GM12878 (cell line): Measurements from ENCODE around the gene ARSA. TPM values are rescaled to one million over a fixed set of nuclear protein-coding genes. Genes with fewer than 3 reads are reported as not detected.

Experiments
- ATF7 ChIP-seq: fragments of 450-650 bp; IDR thresholded peaks from 2 replicates; pipeline ENCODE4 v1.6.1; 2016; ENCODE audit warnings: low read depth, mild to moderate bottlenecking
- BACH1 ChIP-seq: fragments of 450-650 bp; IDR thresholded peaks from 2 replicates; pipeline ENCODE4 v1.6.1; 2017; ENCODE audit warnings: mild to moderate bottlenecking, borderline replicate concordance
- CREM ChIP-seq: IDR thresholded peaks from 2 replicates; pipeline ENCODE4 v1.6.1; 2014; ENCODE audit warnings: antibody characterized with exemption, low read depth
- ELK1 ChIP-seq: IDR thresholded peaks from 2 replicates; pipeline ENCODE4 v1.6.1; 2012; ENCODE audit warnings: low read depth, low read length, improper control_type of control experiment
- PML ChIP-seq: IDR thresholded peaks from 2 replicates; pipeline ENCODE4 v1.6.1; 2012; ENCODE audit warnings: low read length, inconsistent platforms
- RB1 ChIP-seq: fragments of 450-650 bp; formaldehyde crosslinking; IDR thresholded peaks from 2 replicates; pipeline ENCODE4 v1.6.1; 2017; ENCODE audit warnings: mild to moderate bottlenecking, borderline replicate concordance
- RBBP5 ChIP-seq: fragments of 200-600 bp; sonication (generic); conservative IDR thresholded peaks from 2 replicates; pipeline ENCODE4 v1.6.1; 2016
- SMC3 ChIP-seq: IDR thresholded peaks from 2 replicates; pipeline ENCODE4 v1.6.1; 2011; ENCODE audit warnings: low read length, improper control_type of control experiment, borderline replicate concordance
- USF1 ChIP-seq: IDR thresholded peaks from 2 replicates; pipeline ENCODE4 v1.6.1; 2011; ENCODE audit warnings: borderline replicate concordance, low read depth, mild to moderate bottlenecking, moderate library complexity, mixed read lengths, low read length; ENCODE audit not compliant: insufficient read depth; ENCODE audit errors: extremely low read length
- ZNF24 ChIP-seq: fragments of 450-650 bp; IDR thresholded peaks from 2 replicates; pipeline ENCODE4 v1.6.1; 2017; ENCODE audit warnings: antibody characterized with exemption, mild to moderate bottlenecking
- polyA plus RNA-seq, 11 experiments: library from polyadenylated mRNA; depleted of rRNA in 4 of 11; unstranded in 6 of 11; stranded (reverse) in 5 of 11; fragments of >200 nt; fragmentation: Nextera tagmentation in 4 of 11; fragmentation: Illumina TruSeq in 1 of 11; extraction: Ambion mirVana in 4 of 11; extraction: Trizol in 1 of 11; gene quantifications; 1 replicate in 1 of 11; 2 replicates in 10 of 11; pipeline versions ENCODE4 v1.2.1 to v1.2.3, GENCODE V29; 2011 to 2016; ENCODE audit warnings: inconsistent platforms in 2 of 11, missing spikeins in 2 of 11, low read depth in 1 of 11
- total RNA-seq, 4 experiments: library from RNA; depleted of rRNA in 3 of 4; stranded (reverse); fragments of >200 nt in 3 of 4; fragmentation: Illumina TruSeq in 1 of 4; extraction: Trizol in 1 of 4; gene quantifications; 2 replicates each; pipeline versions ENCODE4 v1.2.1 to v1.2.3, GENCODE V29; 2013 to 2021
- TF ChIP-seq, protein P1 (sequence below), 3 experiments: IDR thresholded peaks in 2 of 3; conservative IDR thresholded peaks in 1 of 3; 2 replicates each; pipeline ENCODE4 v1.5.1; 2011; ENCODE audit warnings: low read depth in 3 of 3, low read length in 3 of 3, mild to moderate bottlenecking in 3 of 3, control low read depth in 2 of 3, moderate library complexity in 2 of 3, inconsistent platforms in 1 of 3, mixed read lengths in 1 of 3; ENCODE audit not compliant: control insufficient read depth in 2 of 3, insufficient read depth in 1 of 3; ENCODE audit errors: extremely low read depth in 1 of 3
- TF ChIP-seq, protein P2 (sequence below): fragments of 450-650 bp; IDR thresholded peaks from 2 replicates; pipeline ENCODE4 v1.6.1; 2017; ENCODE audit warnings: mild to moderate bottlenecking, low read depth, inconsistent platforms; ENCODE audit not compliant: poor library complexity, severe bottlenecking

The ARSA gene
- total and polyA plus RNA-seq, 10 of the 15 experiments (the other 5 are each of a cell fraction or from before 2014, with no cell fraction given) = 0.39 to 26.3 (median 9.8) TPM

GRCh38 chr22:50621948-50622722 is 5.8 kb downstream of the ARSA start (continued):
- TF ChIP-seq, protein P1, sequence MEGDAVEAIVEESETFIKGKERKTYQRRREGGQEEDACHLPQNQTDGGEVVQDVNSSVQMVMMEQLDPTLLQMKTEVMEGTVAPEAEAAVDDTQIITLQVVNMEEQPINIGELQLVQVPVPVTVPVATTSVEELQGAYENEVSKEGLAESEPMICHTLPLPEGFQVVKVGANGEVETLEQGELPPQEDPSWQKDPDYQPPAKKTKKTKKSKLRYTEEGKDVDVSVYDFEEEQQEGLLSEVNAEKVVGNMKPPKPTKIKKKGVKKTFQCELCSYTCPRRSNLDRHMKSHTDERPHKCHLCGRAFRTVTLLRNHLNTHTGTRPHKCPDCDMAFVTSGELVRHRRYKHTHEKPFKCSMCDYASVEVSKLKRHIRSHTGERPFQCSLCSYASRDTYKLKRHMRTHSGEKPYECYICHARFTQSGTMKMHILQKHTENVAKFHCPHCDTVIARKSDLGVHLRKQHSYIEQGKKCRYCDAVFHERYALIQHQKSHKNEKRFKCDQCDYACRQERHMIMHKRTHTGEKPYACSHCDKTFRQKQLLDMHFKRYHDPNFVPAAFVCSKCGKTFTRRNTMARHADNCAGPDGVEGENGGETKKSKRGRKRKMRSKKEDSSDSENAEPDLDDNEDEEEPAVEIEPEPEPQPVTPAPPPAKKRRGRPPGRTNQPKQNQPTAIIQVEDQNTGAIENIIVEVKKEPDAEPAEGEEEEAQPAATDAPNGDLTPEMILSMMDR (IDR thresholded peaks at IDR 0.05 in 2 of 3, conservative IDR thresholded peaks at IDR 0.05 in 1 of 3; ENCODE audit: control insufficient read depth in 2 of 3, extremely low read depth in 1 of 3, insufficient read depth in 1 of 3, low read depth in 3 of 3, low read length in 3 of 3) = peak; percentile 47 to 52 (median 50); a peak in 5 of 6 replicates
- TF ChIP-seq ZNF24 = no peak
- peak; percentile 40; the same call in 1 of the 2 replicates for TF ChIP-seq PML
- no peak for TF ChIP-seq ELK1
- no peak for TF ChIP-seq RBBP5
- TF ChIP-seq USF1 = no peak
- peak; percentile 7; the same call in 1 of the 2 replicates for TF ChIP-seq SMC3
- TF ChIP-seq, protein P2, sequence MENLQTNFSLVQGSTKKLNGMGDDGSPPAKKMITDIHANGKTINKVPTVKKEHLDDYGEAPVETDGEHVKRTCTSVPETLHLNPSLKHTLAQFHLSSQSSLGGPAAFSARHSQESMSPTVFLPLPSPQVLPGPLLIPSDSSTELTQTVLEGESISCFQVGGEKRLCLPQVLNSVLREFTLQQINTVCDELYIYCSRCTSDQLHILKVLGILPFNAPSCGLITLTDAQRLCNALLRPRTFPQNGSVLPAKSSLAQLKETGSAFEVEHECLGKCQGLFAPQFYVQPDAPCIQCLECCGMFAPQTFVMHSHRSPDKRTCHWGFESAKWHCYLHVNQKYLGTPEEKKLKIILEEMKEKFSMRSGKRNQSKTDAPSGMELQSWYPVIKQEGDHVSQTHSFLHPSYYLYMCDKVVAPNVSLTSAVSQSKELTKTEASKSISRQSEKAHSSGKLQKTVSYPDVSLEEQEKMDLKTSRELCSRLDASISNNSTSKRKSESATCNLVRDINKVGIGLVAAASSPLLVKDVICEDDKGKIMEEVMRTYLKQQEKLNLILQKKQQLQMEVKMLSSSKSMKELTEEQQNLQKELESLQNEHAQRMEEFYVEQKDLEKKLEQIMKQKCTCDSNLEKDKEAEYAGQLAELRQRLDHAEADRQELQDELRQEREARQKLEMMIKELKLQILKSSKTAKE = peak; percentile 44
- 0 out of 2 replicates have a peak, but pooled peaks have one; percentile 33 for TF ChIP-seq CREM
- peak; percentile 96 for TF ChIP-seq ATF7
- TF ChIP-seq RB1 = no peak
- no peak for TF ChIP-seq BACH1
